H9 (cell line): ENCODE data around the gene GAS6. TPM values are rescaled to one million over a fixed set of nuclear protein-coding genes. Genes with fewer than 3 reads are reported as not detected.

Experiments used
- DNase-seq: peaks from one replicate; pipeline ENCODE4 v3.0.0-alpha.2; 2017
- H2AFZ ChIP-seq: one replicate; pipeline ENCODE4 v1.6.1; 2013; ENCODE audit warnings: mild to moderate bottlenecking, low read length, control low read depth, moderate library complexity
- H2AK5ac ChIP-seq: 2 replicates; pipeline ENCODE4 v1.6.1; 2013; ENCODE audit warnings: low read length, control low read depth, mixed read lengths; ENCODE audit not compliant: insufficient read length
- H2BK120ac ChIP-seq: one replicate; pipeline ENCODE4 v1.6.1; 2013; ENCODE audit warnings: low read depth, mild to moderate bottlenecking, low read length, control low read depth, inconsistent platforms; ENCODE audit not compliant: poor library complexity, severe bottlenecking
- H2BK12ac ChIP-seq: 2 replicates; pipeline ENCODE4 v1.6.1; 2013; ENCODE audit warnings: low read length, control low read depth, mixed read lengths, low read depth; ENCODE audit not compliant: insufficient read length
- H2BK15ac ChIP-seq: 2 replicates; pipeline ENCODE4 v1.6.1; 2013; ENCODE audit warnings: low read depth, low read length, control low read depth
- H2BK20ac ChIP-seq: one replicate; pipeline ENCODE4 v1.6.1; 2013; ENCODE audit warnings: low read depth, mild to moderate bottlenecking, low read length, control low read depth, inconsistent platforms; ENCODE audit not compliant: poor library complexity, severe bottlenecking
- H2BK5ac ChIP-seq: 2 replicates; pipeline ENCODE4 v1.6.1; 2013; ENCODE audit warnings: low read length, control low read depth, mixed read lengths; ENCODE audit not compliant: insufficient read length
- H3K14ac ChIP-seq: 2 replicates; pipeline ENCODE4 v1.6.1; 2013; ENCODE audit warnings: low read length, control low read depth; ENCODE audit not compliant: insufficient read depth
- H3K18ac ChIP-seq: 2 replicates; pipeline ENCODE4 v1.6.1; 2013; ENCODE audit warnings: low read depth, mild to moderate bottlenecking, mixed read lengths, low read length, control low read depth; ENCODE audit not compliant: insufficient read length
- H3K23ac ChIP-seq: 2 replicates; pipeline ENCODE4 v1.6.1; 2013; ENCODE audit warnings: low read length, control low read depth, mixed read lengths, low read depth; ENCODE audit not compliant: insufficient read length
- H3K23me2 ChIP-seq: 2 replicates; pipeline ENCODE4 v1.6.1; 2013; ENCODE audit warnings: low read depth, mild to moderate bottlenecking, mixed read lengths, low read length, control low read depth; ENCODE audit not compliant: insufficient read length, poor library complexity, severe bottlenecking
- H3K27ac ChIP-seq: 2 replicates; pipeline ENCODE4 v1.5.1; 2013; ENCODE audit warnings: low read length, control low read depth, mixed read lengths, low read depth; ENCODE audit not compliant: insufficient read length
- H3K27me3 ChIP-seq: 2 replicates; pipeline ENCODE4 v1.6.1; 2013; ENCODE audit warnings: low read length, control low read depth, inconsistent platforms; ENCODE audit not compliant: insufficient read depth
- H3K4ac ChIP-seq: 2 replicates; pipeline ENCODE4 v1.6.1; 2013; ENCODE audit warnings: low read depth, mild to moderate bottlenecking, control low read depth, inconsistent platforms, low read length, moderate library complexity
- H3K4me1 ChIP-seq: 2 replicates; pipeline ENCODE4 v1.6.1; 2013; ENCODE audit warnings: low read length, control low read depth, inconsistent platforms; ENCODE audit not compliant: insufficient read depth
- H3K4me2 ChIP-seq: 2 replicates; pipeline ENCODE4 v1.6.1; 2013; ENCODE audit warnings: low read length, control low read depth, mixed read lengths; ENCODE audit not compliant: insufficient read length, insufficient read depth
- H3K56ac ChIP-seq: 2 replicates; pipeline ENCODE4 v1.6.1; 2013; ENCODE audit warnings: low read depth, mild to moderate bottlenecking, mixed read lengths, low read length, control low read depth; ENCODE audit not compliant: insufficient read length
- H3K79me1 ChIP-seq: 2 replicates; pipeline ENCODE4 v1.6.1; 2013; ENCODE audit warnings: low read depth, mild to moderate bottlenecking, moderate library complexity, low read length, control low read depth, inconsistent platforms; ENCODE audit not compliant: insufficient read depth, poor library complexity, severe bottlenecking
- H3K79me2 ChIP-seq: 2 replicates; pipeline ENCODE4 v1.6.1; 2013; ENCODE audit warnings: low read length, control low read depth, inconsistent platforms; ENCODE audit not compliant: insufficient read depth
- H3K9ac ChIP-seq: 2 replicates; pipeline ENCODE4 v1.6.1; 2013; ENCODE audit warnings: low read length, control low read depth, mixed read lengths; ENCODE audit not compliant: insufficient read length; ENCODE audit errors: extremely low read depth
- H3K9me3 ChIP-seq: one replicate; pipeline ENCODE4 v1.6.1; 2013; ENCODE audit warnings: low read depth, low read length, inconsistent platforms; ENCODE audit not compliant: control insufficient read depth
- H3T11ph ChIP-seq: one replicate; pipeline ENCODE4 v1.6.1; 2013; ENCODE audit warnings: mild to moderate bottlenecking, low read length, control low read depth, inconsistent platforms
- H4K20me1 ChIP-seq: one replicate; pipeline ENCODE4 v1.6.1; 2013; ENCODE audit not compliant: control insufficient read depth, insufficient read length, insufficient read depth
- H4K5ac ChIP-seq: 2 replicates; pipeline ENCODE4 v1.6.1; 2013; ENCODE audit warnings: low read depth, mild to moderate bottlenecking, mixed read lengths, low read length, control low read depth; ENCODE audit not compliant: insufficient read length
- H4K8ac ChIP-seq: replicated peaks from 2 replicates; pipeline ENCODE4 v1.6.1; 2013; ENCODE audit warnings: low read length, control low read depth, mixed read lengths, low read depth; ENCODE audit not compliant: insufficient read length
- H4K91ac ChIP-seq: 2 replicates; pipeline ENCODE4 v1.6.1; 2013; ENCODE audit warnings: low read depth, mild to moderate bottlenecking, moderate library complexity, mixed read lengths, low read length, control low read depth; ENCODE audit not compliant: insufficient read length
- H3K27ac Mint-ChIP-seq, 3 experiments: 2 replicates in 2 of 3; 3 replicates in 1 of 3; pipeline ENCODE4 v1.8.0; 2020 to 2021; ENCODE audit warnings: mixed read lengths in 3 of 3, mild to moderate bottlenecking in 1 of 3, moderate library complexity in 1 of 3
- H3K27me3 Mint-ChIP-seq: 2 replicates; pipeline ENCODE4 v1.8.0; 2021; ENCODE audit warnings: low read depth, mild to moderate bottlenecking, moderate library complexity, mixed read lengths
- H3K36me3 Mint-ChIP-seq, 3 experiments: 2 replicates in 2 of 3; 3 replicates in 1 of 3; pipeline ENCODE4 v1.8.0; 2020 to 2021; ENCODE audit warnings: low read depth in 3 of 3, mixed read lengths in 3 of 3; ENCODE audit not compliant: insufficient read depth in 1 of 3
- H3K4me1 Mint-ChIP-seq, 2 experiments: 2 replicates each; pipeline ENCODE4 v1.8.0; 2020; ENCODE audit warnings: mixed read lengths in 2 of 2
- H3K4me3 Mint-ChIP-seq, 2 experiments: 2 replicates in 1 of 2; 3 replicates in 1 of 2; pipeline ENCODE4 v1.8.0; 2020 to 2021; ENCODE audit warnings: mild to moderate bottlenecking in 2 of 2, mixed read lengths in 2 of 2, moderate library complexity in 1 of 2
- H3K9me3 Mint-ChIP-seq, 2 experiments: 2 replicates in 1 of 2; 3 replicates in 1 of 2; pipeline ENCODE4 v1.8.0; 2020; ENCODE audit warnings: mild to moderate bottlenecking in 2 of 2, mixed read lengths in 2 of 2, moderate library complexity in 1 of 2
- WGBS: extraction: QIAGEN DNeasy Blood & Tissue Kit; methylation state at CpG from one replicate; pipeline ENCODE4 v1.1.7; 2013; ENCODE audit warnings: missing lambda C conversion rate, low lambda C conversion rate, mixed read lengths; ENCODE audit not compliant: insufficient read length; ENCODE audit errors: extremely low coverage; 5-methylcytosine and 5-hydroxymethylcytosine counted together
- total RNA-seq: library from RNA; stranded (reverse); gene quantifications from 2 replicates; pipeline ENCODE4 v1.2.1, GENCODE V29; 2021
- TF ChIP-seq, protein P1 (sequence below): fragments of 200-600 bp; sonication (generic); conservative IDR thresholded peaks from 3 replicates; pipeline ENCODE4 v1.8.0; 2021; ENCODE audit warnings: antibody characterized with exemption, mild to moderate bottlenecking

GAS6 gene
- total RNA-seq, 1 experiment from 2014 or later: 20.5 TPM

DNA sequence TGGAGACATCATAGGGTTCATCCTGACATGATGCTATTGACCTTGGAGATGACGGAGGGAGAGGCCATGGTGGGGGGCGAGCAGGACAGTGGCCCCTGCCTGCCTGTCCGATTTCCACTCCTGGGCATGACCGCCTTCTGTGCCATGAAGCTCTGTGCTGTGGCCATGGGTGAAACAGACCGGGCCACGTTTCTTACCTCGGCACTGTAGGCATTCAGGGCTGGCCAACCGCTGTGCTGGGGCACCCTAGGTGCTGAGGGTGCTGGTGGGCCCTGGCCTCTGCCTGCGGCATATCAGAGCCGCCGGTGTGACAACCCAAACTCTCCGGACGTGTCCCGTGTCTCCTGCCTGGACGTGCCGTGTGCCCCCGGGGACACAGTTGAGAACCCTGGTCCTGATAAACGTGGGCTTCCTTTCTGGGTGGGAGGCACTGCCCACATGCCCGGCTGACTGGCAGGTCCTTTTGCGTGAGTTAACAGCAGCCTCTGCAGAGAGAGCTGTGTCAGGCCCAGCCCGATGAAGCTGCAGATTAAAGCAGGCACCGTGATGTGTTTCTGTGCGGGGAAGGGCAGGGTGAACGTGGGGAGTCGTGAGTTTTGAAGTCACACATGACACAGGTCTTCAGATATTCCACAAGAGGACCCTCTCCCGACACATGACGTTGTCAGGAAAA, 58.3 kb downstream of the GAS6 start:
- no peak overlapping the region for H3K23ac ChIP-seq
- no peaks in the 10 kb centered on the region for H4K20me1 ChIP-seq
- no peaks in the 10 kb centered on the region for H3K79me1 ChIP-seq
- no peak overlapping the region for H4K8ac ChIP-seq
- Mint-ChIP-seq H3K4me3 (no peak overlapping the region), H3K36me3 (peaks cover 3 to 12% (median 8%) of the 10 kb centered on the region in 3 experiments), H3K27ac (peak overlapping the region in 1 of 3 experiments; percentile 28; a peak in 1 of 7 replicates), H3K4me1 (peaks cover 3 to 6% of the 10 kb centered on the region in 2 experiments; a peak in 2 of 4 replicates), H3K9me3 (peaks cover 18 to 21% of the 10 kb centered on the region in 2 experiments), H3K27me3 (peaks cover 3% of the 10 kb centered on the region)
- no peak overlapping the region for H2BK15ac ChIP-seq
- no peak overlapping the region for H2BK20ac ChIP-seq
- H3K27ac ChIP-seq: no peak overlapping the region
- no peak overlapping the region for H3K4me2 ChIP-seq
- no peak overlapping the region for H4K5ac ChIP-seq
- no peak overlapping the region for H4K91ac ChIP-seq
- no peak overlapping the region for H2AFZ ChIP-seq
- H3K18ac ChIP-seq: no peak overlapping the region
- H3K4ac ChIP-seq: no peak overlapping the region
- WGBS: no CpG with 5 or more reads among the region's 27 CpGs
- no peak overlapping the region for H2BK12ac ChIP-seq
- no peak for DNase-seq
- no peak overlapping the region for H2BK5ac ChIP-seq
- no peaks in the 10 kb centered on the region for H3K79me2 ChIP-seq
- H3K23me2 ChIP-seq: no peaks in the 10 kb centered on the region
- H2AK5ac ChIP-seq: no peak overlapping the region
- no peak overlapping the region for H3K9ac ChIP-seq
- H3K9me3 ChIP-seq: no peaks in the 10 kb centered on the region
- no peaks in the 10 kb centered on the region for H3K4me1 ChIP-seq
- TF ChIP-seq, protein P1, sequence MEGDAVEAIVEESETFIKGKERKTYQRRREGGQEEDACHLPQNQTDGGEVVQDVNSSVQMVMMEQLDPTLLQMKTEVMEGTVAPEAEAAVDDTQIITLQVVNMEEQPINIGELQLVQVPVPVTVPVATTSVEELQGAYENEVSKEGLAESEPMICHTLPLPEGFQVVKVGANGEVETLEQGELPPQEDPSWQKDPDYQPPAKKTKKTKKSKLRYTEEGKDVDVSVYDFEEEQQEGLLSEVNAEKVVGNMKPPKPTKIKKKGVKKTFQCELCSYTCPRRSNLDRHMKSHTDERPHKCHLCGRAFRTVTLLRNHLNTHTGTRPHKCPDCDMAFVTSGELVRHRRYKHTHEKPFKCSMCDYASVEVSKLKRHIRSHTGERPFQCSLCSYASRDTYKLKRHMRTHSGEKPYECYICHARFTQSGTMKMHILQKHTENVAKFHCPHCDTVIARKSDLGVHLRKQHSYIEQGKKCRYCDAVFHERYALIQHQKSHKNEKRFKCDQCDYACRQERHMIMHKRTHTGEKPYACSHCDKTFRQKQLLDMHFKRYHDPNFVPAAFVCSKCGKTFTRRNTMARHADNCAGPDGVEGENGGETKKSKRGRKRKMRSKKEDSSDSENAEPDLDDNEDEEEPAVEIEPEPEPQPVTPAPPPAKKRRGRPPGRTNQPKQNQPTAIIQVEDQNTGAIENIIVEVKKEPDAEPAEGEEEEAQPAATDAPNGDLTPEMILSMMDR: no peak
- no peak overlapping the region for H3K56ac ChIP-seq
- no peak overlapping the region for H2BK120ac ChIP-seq
- no peaks in the 10 kb centered on the region for H3K27me3 ChIP-seq
- no peak overlapping the region for H3K14ac ChIP-seq
- no peak overlapping the region for H3T11ph ChIP-seq
